Measurements from ENCODE around the gene MYH15.

- no peak for TF ChIP-seq CTCF (conservative IDR thresholded peaks at IDR 0.05 in 1 of 2, IDR thresholded peaks at IDR 0.05 in 1 of 2; ENCODE audit: extremely low read depth in 1 of 2, insufficient read depth in 1 of 2, low read depth in 1 of 2, low read length in 2 of 2)
- TF ChIP-seq EZH2 (IDR thresholded peaks at IDR 0.05; ENCODE audit: borderline replicate concordance, low read length) = no peak
Measured at GRCh38 chr3:108407886-108408285, 102.5 kb downstream of the MYH15 start.

All from mammary epithelial cell (primary cell).